CD4-positive, alpha-beta T cell treated with Interleukin-6 for 4 hours (primary cell): ENCODE results near the gene MYL6.
A peak's percentile ranks its signal among the peaks of the same experiment; 100 is the strongest.
"Not testable (repeated sequence)": the region's sequence is repeated elsewhere in the genome, so short reads cannot be mapped to it uniquely, and the experiment has no call there.

Source experiments
- DNase-seq: peaks from one replicate; pipeline ENCODE4 v3.0.0-alpha.2; 2020; ENCODE audit warnings: mixed read lengths

The MYL6 gene

DNA sequence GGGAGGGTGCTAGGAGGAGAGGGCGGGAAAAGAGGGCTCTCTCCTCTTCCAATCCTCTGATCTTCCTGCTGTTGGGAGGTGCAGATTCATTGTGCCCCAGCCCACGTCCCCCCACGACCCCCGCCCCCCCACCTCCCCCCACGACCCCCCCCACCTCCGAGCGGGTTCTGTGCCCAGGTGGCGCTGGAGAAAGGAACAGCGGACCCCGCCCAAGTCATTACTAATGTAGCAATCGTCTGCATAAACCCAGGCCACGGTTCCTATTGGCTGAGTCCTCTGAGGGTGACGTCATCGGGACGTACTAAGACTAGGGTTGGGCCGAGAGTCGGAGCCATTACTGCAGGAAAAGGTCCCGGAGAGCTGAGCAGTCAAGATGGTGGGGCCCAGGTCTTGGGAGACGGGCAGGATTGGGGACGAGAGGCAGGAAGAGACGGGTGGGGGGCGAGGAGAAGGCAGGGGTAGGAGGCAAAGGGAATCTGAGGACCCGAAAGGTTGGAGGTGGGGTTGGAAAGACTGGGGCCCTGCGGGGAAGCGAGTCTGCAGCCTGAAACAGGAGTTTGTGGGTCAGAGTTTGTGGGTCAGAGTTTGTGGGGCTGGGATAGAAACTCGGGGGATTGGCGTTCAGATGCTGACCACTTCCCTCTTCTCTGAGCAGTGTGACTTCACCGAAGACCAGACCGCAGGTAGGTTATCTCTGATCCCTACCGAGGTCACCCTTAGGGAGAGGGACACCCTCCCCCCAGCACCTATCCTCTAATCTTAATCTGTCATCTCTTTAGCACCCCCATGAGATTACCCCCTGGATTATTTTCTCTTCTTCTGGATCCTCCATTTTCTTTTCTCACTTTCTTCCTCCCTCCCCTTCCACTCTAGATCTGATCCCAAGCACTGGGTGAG, at the start of gene MYL6:
Gene MYL6 (plus strand): TSS at position 331 of the 897 bp plus-strand sequence. CDS start 43 bp downstream, at position 374.
- peak; percentile 94 for DNase-seq

DNA sequence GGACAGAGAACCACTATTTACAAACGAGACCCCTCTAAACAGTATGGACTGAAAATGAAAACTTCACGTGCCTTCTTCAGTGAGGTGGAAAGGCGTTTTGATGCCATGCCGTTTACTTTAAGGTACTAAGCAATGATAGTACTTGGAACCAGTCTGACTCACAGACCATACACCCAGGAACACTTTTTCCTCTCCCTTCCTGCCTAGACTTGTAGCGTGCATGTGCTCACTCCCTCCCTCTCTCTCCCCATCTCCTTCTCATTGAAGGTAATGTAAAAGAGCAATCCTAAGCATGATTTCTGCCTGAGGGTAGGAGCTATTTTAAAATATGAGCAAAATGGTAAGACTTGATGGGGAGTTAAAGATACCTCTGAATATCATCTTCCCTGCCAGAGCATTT, 47.6 kb upstream of the MYL6 start:
- DNase-seq: no peak

DNA sequence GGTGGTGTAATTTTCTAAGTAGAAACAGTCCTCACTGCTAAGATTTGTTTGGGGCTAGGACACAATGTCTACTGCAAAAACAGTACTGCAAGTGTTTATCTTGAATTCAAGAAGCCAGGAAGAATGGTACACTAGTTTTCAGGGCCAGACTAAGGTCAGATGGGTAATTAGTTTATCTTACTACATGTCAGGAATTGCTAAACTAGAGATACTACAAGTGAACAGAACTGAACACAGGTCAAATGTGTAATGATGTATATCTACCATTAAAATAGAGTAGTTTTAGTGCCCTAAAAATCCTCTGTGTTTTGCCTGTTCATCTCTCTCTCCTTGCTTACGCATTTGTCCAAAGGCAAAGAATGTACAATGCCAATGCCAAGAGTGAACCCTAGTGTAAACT, 44.1 kb upstream of the MYL6 start:
- DNase-seq: no peak

DNA sequence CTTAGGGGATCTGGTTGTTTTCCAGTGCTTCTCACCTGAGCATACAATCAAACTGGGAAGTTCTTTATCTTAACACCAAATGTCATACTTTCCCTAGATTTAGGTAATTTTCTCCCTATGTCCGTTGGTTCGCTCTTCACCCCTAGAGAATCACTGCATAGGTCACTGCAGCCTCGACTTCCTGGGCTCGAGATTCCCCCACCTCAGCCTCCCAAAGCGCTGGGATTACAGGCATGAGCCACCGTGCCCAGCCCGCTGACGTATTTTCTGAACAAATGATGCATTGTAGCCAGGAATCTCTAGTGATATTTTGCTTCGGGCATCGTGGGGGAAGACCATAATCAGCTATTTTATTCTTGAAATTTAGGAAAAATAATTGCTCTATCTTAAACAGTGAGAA, 42.8 kb upstream of the MYL6 start:
- no peak for DNase-seq

DNA sequence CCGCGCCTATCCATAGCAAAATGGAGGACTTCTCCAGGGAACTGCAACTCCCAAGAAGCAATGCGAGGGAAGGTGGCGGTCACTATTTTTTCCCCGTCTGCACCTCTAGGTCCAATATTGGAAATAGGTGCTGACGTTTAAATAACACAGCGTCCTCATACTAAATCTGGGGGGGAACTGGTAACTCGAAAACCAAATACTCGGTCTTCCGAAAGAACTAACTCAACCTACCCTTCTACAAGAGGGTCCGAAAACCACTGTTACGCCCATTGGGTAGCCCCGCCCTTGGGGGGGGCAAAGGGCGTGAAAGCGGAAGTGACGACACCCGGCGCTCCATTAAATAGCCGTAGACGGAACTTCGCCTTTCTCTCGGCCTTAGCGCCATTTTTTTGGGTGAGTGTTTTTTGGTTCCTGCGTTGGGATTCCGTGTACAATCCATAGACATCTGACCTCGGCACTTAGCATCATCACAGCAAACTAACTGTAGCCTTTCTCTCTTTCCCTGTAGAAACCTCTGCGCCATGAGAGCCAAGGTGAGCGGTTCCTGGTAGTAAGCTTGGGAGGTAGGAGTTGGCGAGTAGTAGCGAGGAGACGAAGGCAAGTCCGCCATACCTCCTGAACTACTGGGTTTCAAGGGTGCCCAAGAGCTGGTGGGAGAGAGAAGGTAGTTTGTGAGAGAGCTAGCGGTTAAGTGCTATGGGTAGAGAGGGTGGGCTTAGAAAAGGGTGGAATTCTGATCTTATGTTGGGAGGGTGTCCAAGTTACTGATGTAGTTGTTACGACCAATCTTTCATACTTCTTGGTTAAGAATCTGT, 41.7 kb upstream of the MYL6 start, which contains the start of gene RPL41:
Gene RPL41 (plus strand): TSS at position 367 of the 815 bp plus-strand sequence.
- DNase-seq: peak; percentile 94

DNA sequence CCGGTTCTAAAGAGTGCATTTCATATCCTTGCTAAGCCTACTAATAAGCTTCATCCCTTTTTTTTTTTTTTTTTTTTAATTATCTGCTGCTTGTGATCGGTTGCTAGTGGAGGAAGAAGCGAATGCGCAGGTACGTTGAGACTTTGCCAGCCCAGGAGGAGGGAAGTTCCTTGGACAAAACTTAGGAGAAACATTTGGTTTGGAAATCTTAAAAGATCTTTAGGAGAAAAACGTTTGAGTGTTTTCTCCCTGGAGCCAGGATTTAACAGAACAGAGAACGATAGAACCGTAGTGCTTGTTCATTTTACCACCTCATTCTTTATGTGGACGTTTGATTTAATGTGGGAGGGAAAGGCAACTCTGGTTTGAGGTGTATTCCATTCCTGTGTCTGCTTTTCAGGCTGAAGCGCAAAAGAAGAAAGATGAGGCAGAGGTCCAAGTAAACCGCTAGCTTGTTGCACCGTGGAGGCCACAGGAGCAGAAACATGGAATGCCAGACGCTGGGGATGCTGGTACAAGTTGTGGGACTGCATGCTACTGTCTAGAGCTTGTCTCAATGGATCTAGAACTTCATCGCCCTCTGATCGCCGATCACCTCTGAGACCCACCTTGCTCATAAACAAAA, 41.0 kb upstream of the MYL6 start:
- not testable (repeated sequence) for DNase-seq

DNA sequence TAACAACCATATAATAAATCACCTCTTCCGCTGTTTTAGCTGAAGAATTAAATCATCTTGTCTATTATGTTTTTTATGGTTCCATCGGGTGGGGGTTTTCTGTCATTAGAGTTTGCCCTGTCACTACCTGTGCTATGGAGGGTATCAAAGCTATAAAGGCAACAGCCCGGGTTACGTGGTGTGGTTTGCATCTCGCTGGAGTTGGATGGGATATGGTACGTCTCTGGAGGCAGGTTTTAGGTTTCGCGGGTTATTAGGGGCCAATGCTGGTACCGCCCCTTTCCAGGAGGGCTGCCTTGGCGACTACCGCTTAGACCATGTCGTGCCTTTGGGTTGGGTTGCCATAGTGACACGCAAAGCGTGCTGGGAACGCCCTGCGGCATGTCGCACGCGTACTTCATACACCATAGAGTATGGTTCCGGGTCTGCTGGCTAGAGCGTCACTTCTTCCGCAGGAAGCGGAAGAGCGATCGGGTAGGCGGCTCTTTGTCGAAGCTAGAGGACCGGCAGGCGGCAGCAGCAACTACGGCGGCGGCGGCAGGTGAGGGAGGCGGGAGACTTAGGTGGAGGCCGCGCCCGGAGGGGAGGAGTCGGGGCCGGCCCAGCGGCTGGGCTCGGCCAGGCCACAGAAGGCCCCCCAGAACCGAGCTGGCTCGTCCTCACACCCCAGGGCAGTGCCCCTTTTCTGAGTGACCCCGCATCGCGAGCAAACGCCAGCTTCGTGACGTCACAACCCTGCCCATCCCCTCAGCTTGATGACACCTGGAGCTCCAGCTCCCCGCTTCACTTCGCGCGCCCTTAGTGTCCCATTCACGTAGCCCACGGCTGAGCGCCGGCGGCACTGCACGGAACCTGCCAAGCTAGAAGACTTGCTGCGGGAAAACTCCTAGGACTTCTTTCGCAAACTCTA, 40.1 kb upstream of the MYL6 start, which contains the start of gene ZC3H10:
Gene ZC3H10 (plus strand): TSS at position 489 of the 910 bp plus-strand sequence. CDS start 2,297 bp downstream, outside the sequence.
- peak; percentile 96 for DNase-seq

DNA sequence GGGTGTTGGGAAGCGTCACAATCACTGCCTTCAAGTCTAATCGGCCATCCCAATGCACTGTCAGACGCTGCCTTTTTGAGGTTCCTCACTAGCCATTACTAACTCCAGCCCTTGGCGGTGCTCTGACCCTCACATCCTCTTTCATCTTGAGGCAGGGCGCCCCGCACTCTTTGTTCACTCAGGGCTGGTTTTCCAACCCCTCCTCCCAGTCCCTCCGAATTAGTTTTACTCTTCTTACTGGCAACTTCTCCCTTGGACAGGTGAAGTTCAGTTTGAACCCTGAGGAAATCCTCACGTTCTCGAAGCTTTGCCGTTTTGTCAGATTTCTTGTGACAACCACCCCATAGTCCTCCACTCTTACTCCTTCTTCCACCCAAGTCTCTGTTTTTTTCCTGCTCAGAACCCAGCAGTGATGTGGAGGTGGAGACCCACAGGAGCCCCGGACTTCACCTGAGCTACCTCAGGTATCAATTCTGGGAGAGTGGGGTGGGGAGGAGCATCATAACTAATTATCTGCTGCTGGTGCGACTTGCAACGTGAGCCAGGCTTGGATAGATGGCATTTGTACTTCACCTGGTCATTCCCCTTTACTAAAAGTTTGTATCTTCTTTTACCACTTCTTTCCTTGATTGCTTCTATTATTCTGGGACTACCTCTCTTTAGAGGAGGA, 39.3 kb upstream of the MYL6 start:
- no peak for DNase-seq

DNA sequence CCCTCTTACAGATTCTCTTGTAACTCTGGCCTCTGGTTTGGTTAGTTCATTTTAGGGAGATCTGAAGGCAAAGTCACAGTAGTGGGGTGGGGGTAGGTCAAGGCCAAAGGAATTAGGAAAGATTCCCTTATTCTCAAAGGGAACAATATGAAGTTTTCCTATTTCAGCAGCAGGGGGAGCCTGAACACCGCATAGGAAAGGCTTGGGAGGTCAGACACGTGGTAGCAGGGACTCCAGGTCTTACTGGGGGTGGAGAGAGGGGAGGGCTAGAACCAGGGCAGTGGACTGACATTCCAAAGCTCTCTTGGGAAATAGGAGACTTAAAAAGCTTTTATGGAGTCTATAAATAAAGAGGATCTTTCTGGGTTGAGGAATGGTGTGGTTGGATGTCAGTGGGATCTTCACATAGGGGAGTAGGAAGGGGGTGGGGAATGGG, 38.8 kb upstream of the MYL6 start:
- peak; percentile 73 for DNase-seq

DNA sequence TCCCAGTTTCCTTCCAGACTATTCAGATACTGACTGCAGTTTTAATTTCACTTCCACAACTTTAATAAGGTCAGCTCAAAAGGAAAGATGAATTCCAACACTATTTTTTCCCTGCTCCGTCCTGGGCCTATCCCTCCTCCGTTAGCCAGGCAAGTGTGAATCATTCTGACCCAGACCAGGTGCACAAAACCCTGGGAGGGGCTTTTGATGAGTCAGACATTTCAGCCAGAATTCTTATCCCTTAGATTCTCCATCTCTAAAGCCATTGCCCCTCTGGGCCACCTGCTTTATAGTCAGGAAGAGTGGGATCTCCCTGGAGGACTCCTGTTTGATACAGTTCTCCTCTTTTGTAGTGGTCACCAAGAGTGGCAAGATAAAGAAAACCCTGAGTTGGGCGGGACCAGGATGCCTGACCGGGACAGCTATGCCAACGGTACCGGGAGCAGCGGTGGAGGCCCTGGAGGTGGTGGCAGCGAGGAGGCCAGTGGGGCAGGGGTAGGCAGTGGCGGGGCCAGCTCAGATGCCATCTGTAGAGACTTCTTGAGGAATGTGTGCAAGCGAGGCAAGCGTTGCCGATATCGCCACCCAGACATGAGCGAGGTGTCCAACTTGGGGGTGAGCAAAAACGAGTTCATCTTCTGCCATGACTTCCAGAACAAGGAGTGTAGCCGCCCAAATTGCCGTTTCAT, 37.9 kb upstream of the MYL6 start:
- DNase-seq: no peak

DNA sequence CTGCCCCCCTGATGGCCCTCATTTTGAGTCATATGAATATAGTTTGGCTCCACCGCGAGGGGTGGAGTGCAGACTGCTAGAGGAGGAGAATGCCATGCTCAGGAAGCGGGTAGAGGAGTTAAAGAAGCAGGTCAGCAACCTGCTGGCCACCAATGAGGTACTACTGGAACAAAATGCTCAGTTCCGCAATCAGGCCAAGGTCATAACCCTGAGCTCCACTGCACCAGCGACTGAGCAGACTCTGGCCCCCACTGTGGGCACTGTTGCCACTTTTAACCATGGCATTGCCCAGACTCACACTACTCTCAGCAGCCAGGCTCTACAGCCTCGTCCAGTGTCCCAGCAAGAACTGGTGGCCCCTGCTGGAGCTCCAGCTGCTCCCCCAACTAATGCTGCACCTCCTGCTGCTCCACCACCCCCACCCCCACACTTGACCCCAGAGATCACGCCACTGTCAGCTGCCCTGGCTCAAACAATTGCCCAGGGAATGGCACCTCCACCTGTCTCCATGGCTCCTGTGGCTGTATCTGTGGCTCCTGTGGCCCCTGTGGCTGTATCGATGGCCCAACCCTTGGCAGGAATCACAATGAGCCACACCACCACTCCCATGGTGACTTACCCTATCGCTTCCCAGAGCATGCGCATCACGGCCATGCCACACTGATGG, 36.8 kb upstream of the MYL6 start:
- DNase-seq: no peak

DNA sequence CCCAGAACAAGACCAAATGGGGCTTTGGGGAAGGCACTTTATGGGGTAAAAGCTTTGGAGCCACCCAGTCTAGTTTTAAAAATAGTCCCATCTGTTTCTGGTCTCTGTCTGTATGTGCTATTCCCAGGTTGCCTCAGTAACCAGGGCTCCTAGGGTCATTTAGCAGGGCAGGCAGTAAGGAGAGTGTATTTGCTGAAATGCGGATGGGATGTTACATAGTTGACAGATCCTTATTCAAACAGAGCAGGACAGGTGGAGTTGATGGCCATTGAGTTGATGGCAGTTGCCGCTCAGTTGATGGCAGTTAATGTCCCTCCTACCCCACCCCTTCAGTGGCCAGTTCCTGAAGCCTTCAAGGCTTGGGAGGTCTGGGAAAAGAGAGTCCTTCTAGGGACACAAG, 35.5 kb upstream of the MYL6 start:
- DNase-seq: no peak

DNA sequence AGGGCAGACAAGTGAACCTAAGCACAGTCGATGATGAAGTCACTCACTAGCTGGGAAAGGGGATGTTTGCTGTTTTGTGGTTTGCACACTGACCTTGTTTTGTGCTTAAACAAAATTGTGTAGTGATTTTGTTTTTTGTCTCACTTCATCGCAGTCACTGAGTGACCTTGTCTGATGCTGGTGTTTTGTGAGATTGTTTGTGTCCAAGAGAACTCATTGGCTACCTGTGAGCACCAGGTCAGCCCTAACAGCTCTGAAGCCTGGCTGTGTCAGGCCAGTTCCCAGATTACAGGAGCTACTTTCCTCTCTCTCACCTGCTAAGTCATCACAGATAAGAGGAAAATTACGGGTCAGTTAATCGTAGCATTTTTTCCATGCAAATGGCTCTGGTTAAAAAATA, 34.0 kb upstream of the MYL6 start:
- DNase-seq: no peak

DNA sequence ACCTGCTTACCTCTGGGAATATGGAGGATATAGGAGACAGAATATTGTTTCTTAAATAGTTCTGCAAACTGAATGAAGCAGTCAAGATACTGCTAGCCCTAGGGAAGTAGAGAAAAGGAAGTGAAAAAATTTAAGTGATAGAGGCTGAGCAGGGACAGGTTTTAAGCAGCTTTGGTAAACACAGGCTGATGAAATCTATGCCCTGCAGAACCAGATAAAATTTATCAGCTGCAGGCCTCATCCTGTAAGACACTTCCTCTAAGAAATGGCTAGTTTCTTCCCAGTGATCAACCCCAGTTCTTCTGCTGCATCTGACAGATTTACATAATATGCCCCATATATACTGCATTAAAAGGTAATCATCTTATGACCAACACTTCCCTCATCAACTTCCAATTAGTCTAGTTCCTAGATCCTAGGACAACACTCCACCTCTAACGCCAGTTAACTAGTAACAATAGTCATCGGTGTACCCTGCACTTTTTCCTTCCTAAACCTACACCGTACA, 31.4 kb upstream of the MYL6 start:
- DNase-seq: no peak

DNA sequence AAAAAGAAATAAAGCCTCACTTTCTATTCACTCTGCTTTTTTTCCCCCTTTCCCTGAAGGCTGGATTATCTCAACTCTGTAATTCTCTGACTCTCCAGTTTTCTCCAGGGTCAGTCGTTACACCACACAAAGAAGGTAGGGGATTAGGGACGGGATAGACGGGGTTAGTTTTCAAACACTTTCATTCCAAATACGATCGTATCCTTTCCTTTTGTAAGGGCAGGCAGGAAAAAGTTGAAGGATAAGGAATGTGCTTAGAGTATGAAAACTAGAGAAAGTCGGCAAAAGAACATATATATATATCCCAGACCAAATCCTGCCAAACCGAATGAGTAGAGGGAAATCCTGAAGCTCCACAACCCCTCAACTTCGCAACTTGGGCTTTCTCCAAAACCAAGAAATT, 30.7 kb upstream of the MYL6 start:
- no peak for DNase-seq

DNA sequence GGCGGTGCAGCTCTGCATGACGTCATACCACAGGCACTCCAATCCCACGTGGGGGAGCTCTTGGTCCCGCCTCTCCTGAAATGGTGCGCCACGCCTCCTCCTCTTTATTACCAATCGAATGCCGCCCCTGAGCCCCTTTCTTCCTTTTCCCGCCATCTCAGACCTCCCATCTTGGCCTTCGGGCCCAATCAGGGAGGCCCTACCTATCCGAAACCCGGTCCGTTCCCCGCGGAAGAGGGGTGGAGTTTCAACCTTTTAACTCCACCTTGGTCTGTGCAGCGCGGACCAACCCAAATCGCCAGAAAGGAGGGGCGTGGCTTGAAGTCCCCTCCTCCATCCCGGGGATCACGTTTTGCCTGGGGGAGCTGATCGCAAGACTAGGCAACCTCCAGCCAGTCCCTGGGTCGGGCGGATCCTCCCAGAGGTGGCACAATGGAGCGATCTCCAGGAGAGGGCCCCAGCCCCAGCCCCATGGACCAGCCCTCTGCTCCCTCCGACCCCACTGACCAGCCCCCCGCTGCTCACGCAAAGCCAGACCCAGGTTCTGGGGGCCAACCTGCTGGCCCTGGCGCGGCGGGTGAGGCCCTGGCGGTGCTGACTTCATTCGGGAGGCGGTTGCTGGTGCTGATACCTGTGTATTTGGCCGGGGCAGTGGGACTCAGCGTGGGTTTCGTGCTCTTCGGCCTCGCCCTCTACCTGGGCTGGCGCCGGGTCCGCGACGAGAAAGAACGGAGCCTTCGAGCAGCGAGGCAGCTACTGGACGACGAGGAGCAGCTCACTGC, 30.1 kb upstream of the MYL6 start, which contains the start of gene ESYT1:
Gene ESYT1 (plus strand): TSS at position 380 of the 782 bp plus-strand sequence. CDS start 53 bp downstream, at position 433.
- DNase-seq: peak; percentile 98

DNA sequence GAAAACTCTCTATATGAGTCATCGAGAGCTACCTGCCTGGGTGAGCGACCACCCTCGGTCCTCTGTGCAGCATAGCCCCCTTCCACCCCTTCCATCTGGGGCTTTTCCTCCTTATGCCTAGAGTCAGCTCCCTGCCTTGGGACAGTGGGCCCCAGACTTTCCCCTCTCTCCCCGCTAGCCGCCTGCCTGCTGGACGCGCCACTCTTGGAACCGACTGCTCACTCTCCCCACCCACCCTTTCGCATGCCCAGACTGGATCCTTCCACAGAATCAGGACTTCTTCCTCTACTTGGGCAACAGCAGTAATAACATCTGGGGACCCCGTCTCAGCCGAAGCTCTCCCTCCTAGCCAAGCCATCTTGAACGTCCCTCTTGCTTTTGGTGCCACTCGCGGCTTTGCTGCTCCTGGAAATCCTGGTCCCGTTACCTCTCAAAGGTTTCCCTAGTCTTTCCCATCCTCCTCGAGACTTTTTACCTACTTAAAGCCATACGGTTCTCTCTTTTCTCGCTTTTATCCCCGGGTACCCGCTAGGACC, 29.4 kb upstream of the MYL6 start:
- no peak for DNase-seq

DNA sequence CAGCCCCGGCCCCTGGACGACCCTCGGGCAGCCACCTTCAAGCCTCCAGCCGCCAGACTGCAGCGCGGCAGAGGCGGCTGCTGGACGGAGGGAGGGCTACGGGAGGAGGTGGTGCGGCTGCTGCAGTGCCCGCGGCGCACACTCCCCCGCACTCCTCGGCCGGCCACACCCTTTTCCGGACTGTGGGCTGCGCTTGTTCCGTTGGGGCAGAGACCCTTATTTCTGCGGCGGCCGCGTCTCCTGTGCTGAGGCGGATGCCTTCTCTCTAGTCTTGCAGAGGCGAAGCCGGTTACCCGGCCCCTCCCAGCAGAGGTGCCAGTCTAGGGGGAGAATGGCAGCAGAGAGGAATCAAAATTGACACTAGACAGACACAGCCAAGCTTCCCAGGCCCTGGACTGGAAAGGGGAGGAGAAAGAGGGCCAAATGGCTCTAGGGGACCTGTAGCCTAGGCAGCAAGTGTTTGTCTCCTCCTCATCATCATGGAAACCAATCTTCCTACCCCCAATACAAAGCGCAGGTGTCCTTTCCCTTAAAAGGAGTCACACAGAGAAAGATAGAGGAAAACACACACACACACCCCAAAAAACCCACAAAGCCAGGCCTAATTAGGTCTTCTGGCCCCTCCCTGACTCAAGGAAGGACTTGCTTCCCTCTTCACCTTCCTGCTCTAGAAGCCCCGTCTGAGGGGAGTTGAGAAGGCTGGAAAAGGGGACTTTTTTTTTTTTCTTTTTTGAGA, 28.8 kb upstream of the MYL6 start:
- DNase-seq: peak; percentile 82
